GM18858 (cell line): ENCODE data around the gene NUDT7.

ENCODE experiments used
- ATAC-seq: cut with Tn5 transposase; IDR thresholded peaks from one replicate; pipeline ENCODE4 v1.9.1; 2021; ENCODE audit not compliant: unreplicated experiment

Gene NUDT7

DNA sequence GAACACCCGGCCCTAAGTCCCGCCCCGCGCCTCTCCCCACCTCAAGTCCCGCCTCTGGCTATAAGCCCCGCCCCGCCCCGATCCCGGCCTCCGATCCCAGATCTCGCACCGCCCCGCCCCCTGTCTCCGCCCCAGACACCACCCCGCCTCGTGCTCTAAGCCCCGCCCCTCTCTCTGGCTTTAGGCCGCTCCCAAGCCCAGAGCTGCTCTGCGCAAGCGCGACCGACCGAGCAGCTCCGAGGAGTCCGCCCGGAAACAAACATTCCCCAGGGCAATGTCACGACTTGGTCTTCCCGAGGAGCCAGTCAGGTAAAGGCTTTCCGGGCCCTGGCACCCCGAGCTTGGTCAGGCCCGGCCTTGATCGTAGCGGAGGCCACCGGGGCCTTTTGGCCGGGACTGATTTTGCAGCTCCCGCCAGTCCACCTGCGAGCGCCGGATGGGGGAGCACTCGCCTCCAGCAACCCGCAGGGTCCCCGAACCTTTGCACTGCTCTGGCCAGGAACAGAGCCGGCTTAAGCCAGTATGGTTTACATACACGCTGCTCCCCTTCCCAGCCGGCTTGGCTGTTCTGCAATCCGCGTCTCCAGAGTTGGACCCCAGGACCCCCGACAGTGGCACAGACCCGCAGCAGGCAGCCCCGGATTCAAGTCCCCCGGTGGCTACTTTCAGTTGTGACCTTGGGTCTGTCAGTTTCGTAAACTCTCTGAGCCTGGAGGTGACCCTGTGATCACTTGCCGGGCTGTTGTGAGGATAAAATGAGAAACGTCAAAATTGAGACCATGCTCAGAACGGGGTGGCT, at the start of gene NUDT7:
TSS of gene NUDT7 (plus strand) at position 206 of the 799 bp plus-strand sequence. CDS start at position 275, 69 bp downstream.
- peak; percentile 73 for ATAC-seq

DNA sequence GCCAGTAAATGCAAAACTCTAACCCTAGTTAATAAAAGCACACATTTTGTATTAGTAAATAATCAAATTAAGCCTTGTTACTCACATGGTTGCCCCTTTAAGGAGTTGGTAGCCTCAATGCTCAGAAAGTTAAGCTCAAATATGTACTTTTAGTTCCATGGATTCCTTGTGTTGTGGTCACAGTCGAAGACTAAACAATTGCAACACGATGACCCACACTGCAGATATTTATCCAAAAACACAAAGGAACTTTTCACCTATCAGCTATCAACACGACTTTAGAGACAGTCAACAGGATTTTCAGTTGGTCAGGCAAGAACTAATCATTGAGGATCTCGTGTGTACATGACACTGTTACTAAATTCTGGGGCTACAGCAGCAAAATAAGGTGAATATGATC, 47.4 kb upstream of the NUDT7 start:
- ATAC-seq = no peak

DNA sequence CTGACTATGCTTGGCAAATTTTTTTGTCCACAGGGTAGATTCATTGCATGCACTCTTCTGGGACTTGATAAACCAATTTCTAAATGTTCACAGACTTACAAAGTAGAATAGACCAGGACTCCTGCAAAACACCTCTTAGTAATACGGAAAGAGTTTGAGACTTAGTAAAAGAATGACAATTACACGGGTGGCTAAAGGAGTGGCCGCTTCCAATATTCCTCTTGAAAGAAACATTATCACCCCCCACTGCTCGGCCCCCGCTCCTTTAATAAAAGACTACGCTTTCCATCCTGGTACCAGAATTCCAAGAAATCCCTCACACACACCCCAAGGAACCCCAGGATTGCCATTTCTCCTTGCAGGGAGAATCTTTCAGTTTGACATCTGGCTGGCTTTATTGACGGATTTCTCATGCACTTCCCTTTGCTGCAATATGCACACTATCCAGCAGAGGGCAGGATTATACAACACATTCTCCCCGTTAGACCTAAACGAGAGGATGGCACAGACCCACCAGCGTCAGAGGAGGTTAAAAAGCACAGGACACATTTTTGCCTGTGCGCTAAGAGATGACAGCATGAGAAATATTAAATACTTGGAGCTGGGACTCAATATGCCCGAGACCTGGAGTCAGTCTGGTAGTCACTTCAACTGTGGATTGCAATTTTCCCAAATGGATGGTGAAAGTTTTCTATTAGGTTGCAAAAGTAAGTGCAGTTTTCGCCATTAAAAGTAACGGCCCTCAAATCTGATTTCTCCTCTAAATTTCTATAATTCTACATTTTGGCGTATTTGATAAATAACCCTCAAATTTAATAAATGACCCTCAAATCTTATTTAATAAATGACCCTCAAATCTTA, 46.6 kb upstream of the NUDT7 start:
- ATAC-seq = no peak

DNA sequence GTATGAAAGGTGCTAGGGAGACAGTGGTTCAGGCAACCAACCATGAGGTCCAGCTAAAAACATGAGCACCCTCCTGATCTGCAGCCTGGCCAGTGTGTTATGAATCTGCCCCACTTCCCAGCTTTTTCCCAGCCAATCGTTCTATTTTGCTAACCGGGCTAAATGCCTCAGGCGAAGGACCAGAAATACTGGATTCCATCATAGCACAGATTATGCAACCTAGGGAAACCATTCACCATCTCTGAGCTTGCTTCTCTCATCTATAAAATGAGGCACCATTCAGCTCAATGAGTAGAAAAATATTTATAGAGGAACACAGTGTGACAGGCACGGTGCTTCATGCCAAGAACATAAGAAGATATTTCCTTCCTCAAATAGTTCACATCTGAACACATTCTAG, 45.2 kb upstream of the NUDT7 start:
- ATAC-seq = no peak

DNA sequence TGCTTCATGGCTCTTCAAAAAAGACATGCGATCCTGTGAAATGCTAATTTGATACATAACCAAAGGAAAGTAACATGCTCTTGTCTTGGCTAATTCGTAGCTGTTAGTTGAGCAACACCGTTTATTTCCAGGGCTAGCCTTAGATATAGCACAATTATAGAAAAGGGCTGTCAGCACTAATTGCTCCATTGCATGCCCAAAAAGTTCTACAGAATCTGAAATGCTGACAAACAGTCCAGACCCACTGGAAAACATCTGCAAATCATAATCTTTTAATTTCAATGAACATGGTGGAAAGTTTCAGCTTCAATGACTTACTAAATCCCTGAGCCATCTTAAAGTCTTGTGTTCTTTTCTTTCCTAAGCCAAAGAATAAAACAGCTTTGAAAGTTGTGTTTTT, 42.9 kb upstream of the NUDT7 start:
- no peak for ATAC-seq

DNA sequence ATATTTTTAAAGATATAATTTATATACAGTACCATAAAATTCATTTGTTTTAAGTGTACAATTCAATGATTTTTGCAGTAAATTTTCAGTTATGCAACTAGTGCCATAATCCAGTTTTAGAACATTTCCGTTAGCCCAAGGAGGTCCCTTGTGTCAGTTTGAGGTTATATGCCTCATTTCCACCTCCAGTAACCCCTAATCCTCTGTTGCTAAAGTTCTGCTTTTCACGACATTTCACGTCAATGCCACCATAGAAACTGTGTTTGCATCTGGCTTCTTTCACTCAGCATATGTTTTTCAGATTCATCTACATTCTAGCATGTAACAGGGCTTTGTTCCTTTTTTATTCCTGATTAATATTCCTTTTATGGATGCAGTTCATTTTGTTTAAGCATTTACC, 42.4 kb upstream of the NUDT7 start:
- ATAC-seq = no peak

DNA sequence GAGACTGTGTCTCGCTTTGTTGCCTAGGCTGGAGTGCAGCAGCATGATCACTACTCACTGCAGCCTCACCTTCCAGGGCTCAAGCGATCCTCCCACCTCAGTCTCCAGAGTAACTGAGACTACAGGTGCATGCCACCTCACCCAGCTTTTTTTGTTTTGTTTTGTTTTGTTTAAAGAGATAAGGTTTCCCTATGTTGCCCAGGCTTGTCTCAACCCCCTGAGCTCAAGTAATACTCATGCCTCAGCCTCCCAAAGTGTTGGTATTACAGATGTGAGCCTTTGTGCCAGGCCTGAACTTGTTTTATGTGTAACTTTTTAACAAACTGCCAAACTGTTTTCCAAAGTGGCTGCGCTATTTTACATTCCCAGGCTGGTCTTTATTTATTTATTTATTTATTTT, 41.8 kb upstream of the NUDT7 start:
- no peak for ATAC-seq

DNA sequence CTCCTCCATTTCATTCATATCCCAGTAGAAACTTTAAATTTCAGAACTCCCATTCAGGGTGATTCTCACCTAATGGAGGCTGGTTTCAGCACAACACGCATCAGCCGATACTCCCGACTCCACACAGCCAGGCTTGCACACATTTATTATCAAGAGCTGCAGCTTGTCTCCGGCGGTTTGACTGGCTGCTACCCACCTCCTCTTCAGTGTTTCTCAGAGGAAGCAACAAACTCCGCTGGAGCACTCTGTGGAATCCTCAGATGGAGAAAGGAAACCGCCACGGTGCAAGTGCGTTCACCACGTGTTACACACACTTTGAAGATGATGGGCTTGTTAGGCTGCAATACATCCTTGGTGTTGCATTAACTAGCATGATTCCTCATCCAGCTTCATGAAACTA, 39.7 kb upstream of the NUDT7 start:
- no peak for ATAC-seq

DNA sequence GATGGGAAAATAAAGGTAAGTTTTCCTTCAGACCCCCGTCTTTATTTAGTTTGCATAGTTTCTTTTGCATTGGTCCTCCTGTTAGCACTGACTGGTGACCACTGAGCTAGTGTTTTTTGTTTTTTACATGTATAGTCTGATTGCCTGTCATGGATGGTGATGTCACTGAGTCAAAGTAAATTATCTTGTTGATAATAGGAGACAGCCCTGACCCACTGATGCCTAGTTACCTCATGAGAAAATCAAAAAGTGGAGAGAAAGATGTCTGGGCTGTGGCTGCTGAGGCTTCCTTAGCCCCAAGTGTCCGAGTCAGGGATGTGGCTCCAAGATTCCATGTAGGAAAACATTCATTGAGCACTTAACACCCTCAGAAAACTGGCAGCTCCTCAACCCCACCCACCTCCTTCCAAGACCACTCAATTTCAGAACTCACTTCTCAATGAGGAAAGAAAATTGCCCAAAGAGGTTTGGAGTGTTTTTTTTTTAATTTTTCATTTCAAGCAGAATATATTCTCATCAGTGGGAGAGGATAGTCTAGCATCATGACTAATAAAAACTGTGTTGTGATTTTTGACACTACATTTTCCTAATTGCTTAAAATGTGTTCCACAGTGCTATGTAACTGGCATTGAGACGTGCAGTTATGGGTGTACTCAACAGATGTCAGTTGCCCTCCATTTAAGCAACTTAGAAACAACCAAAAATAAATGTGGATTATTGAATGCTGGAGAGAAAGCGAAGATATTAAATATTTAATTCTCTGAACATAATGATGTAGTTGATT, 38.7 kb upstream of the NUDT7 start:
- ATAC-seq = no peak

DNA sequence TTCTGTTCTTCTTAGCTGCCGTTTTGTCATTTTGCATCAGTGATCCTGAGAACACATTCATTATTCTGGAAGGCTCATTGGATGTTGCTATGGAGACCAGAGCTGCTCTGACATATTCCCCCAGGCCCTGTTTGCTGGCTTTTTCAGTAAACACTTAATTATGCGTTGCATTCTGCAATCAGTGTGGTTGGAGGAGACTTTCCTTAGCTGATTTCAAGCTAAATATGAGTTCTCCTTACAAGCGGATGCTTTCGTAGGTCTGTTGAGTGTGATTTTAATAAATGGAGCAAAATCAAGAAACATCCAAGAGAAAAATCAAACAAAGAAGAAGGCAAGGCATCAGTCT, 38.2 kb upstream of the NUDT7 start:
- ATAC-seq = no peak

DNA sequence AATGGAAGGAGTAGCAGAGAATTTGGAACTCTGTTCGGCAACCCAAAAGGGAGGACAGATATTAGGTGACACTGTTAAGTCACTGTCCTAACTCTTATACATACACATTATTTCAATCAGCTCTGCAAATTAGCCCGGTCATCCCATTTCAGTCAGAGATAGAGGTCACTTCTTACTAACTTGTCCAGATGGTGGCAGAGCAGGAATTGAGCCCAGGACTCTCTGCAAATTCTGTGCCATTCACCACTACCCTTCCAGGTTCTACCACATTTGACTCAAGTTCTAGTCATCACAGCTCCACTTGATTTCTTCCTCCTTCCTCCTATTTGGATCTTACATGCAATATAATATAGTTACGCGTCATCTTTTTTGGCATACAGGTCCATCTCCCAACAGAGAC, 35.9 kb upstream of the NUDT7 start:
- ATAC-seq = no peak

DNA sequence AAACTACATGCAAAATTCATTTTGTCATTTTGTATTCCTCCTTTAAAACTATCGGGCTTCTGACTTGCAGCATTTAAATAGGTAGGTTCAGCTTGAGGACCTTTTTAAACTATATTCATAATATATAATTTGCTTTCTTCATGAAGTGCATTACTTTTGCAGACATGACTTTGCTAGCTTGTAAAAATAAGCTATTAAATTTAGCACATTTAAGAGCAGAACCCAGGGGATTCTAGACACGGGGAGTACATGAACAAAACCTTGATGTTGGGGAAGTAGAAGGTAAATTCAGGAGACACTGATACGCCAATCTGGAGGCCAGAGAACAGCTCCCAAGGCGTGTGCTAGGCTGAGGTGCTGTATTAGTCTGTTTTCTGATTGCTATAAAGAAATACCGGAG, 32.3 kb upstream of the NUDT7 start:
- ATAC-seq = no peak

DNA sequence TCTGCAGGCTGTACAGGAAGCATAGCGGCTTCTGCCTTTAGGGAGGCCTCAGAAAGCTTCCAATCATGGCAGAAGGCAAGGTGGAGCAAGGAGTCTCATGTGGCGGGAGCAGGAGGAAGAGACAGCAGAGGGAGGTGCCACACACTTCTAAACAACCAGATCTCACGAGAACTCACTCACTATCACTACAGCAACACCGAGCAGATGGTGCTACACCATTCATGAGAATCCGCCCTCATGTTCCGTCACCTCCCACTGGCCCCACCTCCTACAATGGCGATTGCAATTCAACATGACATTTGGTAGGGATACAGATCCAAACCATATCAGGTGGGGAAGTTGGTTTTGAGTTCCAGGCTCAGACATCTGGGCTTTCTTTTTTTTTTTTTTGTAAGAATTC, 31.9 kb upstream of the NUDT7 start:
- no peak for ATAC-seq

DNA sequence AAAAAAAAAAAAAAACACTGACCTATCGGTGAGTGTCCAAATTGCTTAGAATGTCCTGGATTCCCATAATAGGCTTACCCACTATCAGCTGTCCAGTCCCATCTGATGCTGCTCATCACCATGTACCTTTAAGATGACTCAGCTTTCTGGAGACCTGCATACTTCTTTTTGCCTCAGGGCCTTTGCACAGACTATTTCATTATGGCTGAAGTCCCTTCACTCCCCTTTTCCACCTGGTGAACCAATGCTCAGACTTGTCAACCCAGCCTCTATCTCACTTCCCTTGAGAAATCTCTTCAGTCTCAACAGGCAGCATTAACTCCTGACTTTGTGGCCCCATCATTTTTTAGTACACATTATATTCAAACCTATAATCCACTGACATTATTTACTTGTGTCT, 29.7 kb upstream of the NUDT7 start:
- no peak for ATAC-seq

DNA sequence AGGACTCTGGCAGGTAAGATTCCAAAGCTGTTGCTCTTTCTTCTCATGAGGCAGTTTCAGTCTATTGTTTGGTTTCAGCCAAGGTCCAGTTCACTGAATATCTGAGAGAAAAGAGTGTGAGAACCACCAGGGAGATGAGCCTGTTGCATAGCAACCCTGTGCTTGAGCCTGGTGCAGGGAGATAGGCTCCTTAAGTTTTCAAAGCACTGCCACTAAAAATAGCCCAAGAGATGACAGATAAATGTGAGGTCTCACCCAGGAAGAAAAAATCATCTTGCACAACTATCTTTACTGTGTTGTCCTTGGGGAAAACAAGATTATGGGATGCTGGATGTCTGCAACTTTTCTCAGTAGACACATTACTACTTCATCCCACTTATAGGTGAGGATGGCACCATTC, 26.2 kb upstream of the NUDT7 start:
- no peak for ATAC-seq

DNA sequence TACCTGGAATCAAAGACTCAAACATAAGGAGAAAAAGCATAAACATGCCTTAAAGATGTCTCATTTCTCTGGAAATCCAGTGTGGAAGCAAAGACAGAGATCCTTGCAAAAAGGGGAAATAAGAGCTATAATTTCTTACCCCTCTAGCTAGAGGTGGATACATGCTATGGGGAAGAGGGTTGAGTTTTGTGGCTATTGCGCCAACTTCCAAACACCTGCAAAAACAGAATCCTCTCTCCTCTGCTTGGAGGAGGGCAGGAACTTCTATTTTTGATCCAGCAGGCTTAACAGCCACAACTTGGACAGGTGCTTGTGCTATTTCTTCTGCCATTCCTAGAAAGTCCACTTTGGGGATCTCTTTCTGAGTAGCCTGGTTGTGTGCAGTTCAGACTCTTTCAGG, 21.5 kb upstream of the NUDT7 start:
- no peak for ATAC-seq

DNA sequence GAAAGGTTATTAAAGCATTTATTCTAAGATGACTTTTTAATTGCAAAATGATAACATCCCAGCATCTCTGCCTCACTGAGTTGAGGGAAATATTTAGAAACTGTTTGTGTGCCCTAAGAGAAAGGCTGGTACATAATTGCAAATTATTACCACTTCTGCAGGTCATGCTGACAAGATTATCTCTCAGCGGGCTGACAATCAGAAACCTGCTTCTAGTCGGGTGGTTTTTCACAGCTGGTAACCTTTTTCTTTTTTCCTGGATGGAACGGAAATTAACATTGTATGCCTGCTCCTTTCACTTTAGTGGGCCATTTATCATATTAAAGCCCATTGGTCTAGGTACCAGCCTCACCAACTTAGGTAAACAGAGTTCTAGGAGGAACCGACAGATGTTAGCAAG, 17.0 kb upstream of the NUDT7 start:
- ATAC-seq = no peak

DNA sequence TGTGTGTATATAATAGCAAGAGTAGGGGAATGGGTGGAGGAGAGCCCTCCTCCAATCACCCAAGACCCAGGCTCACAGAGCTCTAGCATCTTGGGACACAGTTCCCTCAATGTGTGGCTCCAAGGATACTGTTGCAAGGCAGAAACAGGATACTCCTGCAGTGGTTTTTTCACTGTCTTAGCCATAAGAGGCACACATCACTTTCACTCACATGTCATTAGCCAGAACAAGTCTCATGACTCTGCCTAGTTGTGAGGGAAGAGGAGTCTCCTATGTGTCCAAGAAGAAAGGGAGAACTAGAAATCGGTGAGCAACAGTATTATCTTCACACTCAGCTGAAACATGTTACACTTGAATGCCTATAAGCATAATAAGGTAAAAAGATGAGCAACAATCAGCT, 11.1 kb upstream of the NUDT7 start:
- ATAC-seq = no peak

DNA sequence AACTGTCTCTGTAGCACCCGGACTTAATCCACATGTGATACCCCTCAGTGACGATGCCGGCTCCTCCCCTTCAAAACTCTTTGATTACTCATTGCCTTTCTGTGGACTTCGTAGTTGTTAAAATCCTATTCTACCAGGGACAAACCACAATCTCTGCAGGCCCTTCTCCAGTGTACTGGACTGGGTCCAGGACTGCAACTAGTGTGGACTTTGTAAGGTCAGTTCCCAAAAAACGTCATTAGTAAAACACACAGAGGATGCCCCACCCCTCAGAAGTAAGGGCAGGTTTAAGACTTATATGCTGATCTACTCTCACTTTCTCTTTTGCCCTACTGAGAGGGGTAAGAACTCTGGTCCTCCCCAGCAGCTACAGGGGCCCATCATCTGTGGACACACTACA, 10.5 kb upstream of the NUDT7 start:
- ATAC-seq = no peak

DNA sequence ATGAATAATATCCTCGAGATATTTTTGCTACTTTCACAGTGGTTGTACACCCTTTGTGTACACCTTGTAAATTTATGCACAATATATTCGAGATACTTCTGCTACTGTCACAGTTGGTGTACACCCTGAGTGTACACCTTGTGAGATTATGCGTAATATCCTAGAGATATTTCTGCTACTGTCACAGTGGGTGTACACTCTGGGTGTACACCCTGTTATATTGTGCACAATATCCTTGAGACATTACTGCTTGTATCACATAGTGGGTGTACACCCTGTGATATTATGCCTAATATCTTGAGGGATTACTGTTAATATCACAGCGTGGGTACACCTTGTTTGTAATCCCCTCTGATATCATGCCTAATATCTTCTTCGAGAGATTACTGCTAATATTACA, 7.2 kb upstream of the NUDT7 start:
- ATAC-seq = no peak

DNA sequence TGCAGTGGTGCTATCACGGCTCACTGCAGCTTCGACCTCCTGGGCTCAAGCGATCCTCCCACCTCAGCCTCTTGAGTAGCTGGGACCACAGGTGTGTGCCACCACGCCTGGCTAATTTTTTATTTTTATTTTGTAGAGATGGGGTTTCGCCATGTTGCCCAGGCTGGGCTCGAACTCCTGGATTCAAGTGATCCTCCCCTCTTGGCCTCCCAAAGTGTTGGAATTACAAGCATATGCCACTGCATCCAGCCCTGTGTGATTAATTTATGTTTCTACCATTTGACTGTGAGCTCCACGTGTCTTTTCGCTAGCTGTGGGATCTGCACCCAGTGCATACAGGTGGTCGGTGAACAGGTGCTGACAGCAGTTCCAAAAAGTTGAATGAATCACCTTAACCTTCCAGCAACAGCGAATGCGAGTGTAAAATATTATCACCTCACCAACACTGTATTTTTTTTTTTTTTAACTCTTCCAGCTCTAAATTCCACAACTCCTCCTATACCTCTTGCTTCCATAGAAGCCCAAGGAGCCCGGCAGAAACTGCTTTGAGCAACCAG, 484 bp upstream of the NUDT7 start:
- ATAC-seq = peak; percentile 20
